ENCODE data around the gene LMBR1.

DNA sequence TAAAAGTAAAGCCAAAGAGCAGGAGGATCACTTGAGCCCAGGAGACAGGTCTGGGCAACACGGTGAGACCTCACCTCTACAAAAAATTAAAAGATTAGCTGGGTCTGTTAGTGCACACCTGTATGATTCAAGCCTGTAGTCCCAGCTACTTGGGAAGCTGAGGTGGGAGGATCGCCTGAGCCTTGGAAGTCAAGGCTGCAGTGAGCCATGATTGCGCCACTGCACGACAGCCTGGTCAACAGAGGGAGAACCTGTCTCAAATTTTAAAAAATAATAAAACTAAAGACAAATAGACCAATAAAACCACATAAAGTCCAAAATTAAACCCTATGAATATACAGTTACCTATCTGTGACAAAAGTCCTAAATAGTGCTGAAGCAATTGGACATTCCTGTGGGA, 3.2 kb downstream of the LMBR1 start:
- TF ChIP-seq, protein P1, sequence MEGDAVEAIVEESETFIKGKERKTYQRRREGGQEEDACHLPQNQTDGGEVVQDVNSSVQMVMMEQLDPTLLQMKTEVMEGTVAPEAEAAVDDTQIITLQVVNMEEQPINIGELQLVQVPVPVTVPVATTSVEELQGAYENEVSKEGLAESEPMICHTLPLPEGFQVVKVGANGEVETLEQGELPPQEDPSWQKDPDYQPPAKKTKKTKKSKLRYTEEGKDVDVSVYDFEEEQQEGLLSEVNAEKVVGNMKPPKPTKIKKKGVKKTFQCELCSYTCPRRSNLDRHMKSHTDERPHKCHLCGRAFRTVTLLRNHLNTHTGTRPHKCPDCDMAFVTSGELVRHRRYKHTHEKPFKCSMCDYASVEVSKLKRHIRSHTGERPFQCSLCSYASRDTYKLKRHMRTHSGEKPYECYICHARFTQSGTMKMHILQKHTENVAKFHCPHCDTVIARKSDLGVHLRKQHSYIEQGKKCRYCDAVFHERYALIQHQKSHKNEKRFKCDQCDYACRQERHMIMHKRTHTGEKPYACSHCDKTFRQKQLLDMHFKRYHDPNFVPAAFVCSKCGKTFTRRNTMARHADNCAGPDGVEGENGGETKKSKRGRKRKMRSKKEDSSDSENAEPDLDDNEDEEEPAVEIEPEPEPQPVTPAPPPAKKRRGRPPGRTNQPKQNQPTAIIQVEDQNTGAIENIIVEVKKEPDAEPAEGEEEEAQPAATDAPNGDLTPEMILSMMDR (IDR thresholded peaks at IDR 0.05; ENCODE audit: poor library complexity, severe bottlenecking): no peak
- TF ChIP-seq MXI1 (conservative IDR thresholded peaks at IDR 0.05; ENCODE audit: poor library complexity, severe bottlenecking) (no peak), EZH2 (IDR thresholded peaks at IDR 0.05; ENCODE audit: borderline replicate concordance, insufficient read depth, low read length, poor library complexity, severe bottlenecking) (no peak), POLR2AphosphoS5 (IDR thresholded peaks at IDR 0.05) (no peak), RAD21 (conservative IDR thresholded peaks at IDR 0.05) (no peak), EP300 (conservative IDR thresholded peaks at IDR 0.05; ENCODE audit: poor library complexity, severe bottlenecking) (no peak), TAF1 (IDR thresholded peaks at IDR 0.05; ENCODE audit: low read depth) (no peak), SMC3 (conservative IDR thresholded peaks at IDR 0.05; ENCODE audit: poor library complexity) (no peak)
